ENCODE data around the gene EPB41L2. TPM values are rescaled to one million over a fixed set of nuclear protein-coding genes. Genes with fewer than 3 reads are reported as not detected.
"Not testable (repeated sequence)": the region's sequence is repeated elsewhere in the genome, so short reads cannot be mapped to it uniquely, and the experiment has no call there.

EPB41L2 gene
- total RNA-seq, 1 donor from 2014 or later: 17.7 TPM

GRCh38 chr6:130815200-130816071 is 247.6 kb downstream of the EPB41L2 start:
- intact Hi-C loops (cut with micrococcal nuclease): no loop called here

- intact Hi-C loops (cut with micrococcal nuclease): no loop called here
These were observed 248.5 kb downstream of the EPB41L2 start for GRCh38 chr6:130814506-130814905.

- intact Hi-C loops (cut with micrococcal nuclease): no loop called here
These were observed 251.1 kb downstream of the EPB41L2 start for GRCh38 chr6:130811932-130812331.

GRCh38 chr6:130810307-130811030 is 252.6 kb downstream of the EPB41L2 start:
- intact Hi-C loops (cut with micrococcal nuclease): no loop called here

- intact Hi-C loops (cut with micrococcal nuclease): not testable (repeated sequence)
These were observed 261.7 kb downstream of the EPB41L2 start for GRCh38 chr6:130801368-130801767.

- intact Hi-C loops (cut with micrococcal nuclease): no loop called here
These were observed 266.0 kb downstream of the EPB41L2 start for GRCh38 chr6:130797061-130797460.

GRCh38 chr6:130796313-130796905 is 266.6 kb downstream of the EPB41L2 start:
- intact Hi-C loops (cut with micrococcal nuclease): no loop called here

GRCh38 chr6:130794738-130795137 is 268.3 kb downstream of the EPB41L2 start:
- intact Hi-C loops (cut with micrococcal nuclease): no loop called here

- intact Hi-C loops (cut with micrococcal nuclease): no loop called here
These were observed 268.9 kb downstream of the EPB41L2 start for GRCh38 chr6:130794010-130794697.

Other genes with a start within 250 kb of the EPB41L2 start
- gene SMLR1, start 235.8 kb downstream of the EPB41L2 start, total RNA-seq: not detected in 2 replicates
- 5.5 and 5.9 TPM in 2 replicates for gene AKAP7, start 72.2 kb upstream of the EPB41L2 start, total RNA-seq